ENCODE measurements around the gene TIMELESS.
"Not testable (repeated sequence)": the region's sequence is repeated elsewhere in the genome, so short reads cannot be mapped to it uniquely, and the experiment has no call there.

TIMELESS gene

GRCh38 chr12:56448860-56449621, at the start of gene TIMELESS:
Gene TIMELESS, minus strand, starts transcription at chr12:56449426. Its CDS starts 15,256 bp downstream, at chr12:56434170.
- peak; percentile 64 for DNase-seq (ENCODE audit: low read depth)

GRCh38 chr12:56498126-56498902, 49.1 kb upstream of the TIMELESS start:
- DNase-seq (ENCODE audit: low read depth), result not testable (repeated sequence)

- DNase-seq (ENCODE audit: low read depth), result peak; percentile 42
Observed at GRCh38 chr12:56496704-56497103, 47.5 kb upstream of the TIMELESS start.

- DNase-seq (ENCODE audit: low read depth), result not testable (repeated sequence)
Observed at GRCh38 chr12:56494481-56494880, 45.3 kb upstream of the TIMELESS start.

GRCh38 chr12:56494106-56494415, 44.8 kb upstream of the TIMELESS start:
- not testable (repeated sequence) for DNase-seq (ENCODE audit: low read depth)

- not testable (repeated sequence) for DNase-seq (ENCODE audit: low read depth)
Observed at GRCh38 chr12:56493409-56494105, 44.3 kb upstream of the TIMELESS start.

GRCh38 chr12:56490360-56490759, 41.1 kb upstream of the TIMELESS start:
- DNase-seq (ENCODE audit: low read depth), result no peak

GRCh38 chr12:56488041-56488955, 39.1 kb upstream of the TIMELESS start, which contains the start of gene GLS2:
Gene GLS2, minus strand, starts transcription at chr12:56488161. Its CDS starts 43 bp downstream, at chr12:56488118.
- DNase-seq (ENCODE audit: low read depth), result peak; percentile 46

- DNase-seq (ENCODE audit: low read depth), result no peak
Observed at GRCh38 chr12:56487448-56488040, 38.3 kb upstream of the TIMELESS start.

GRCh38 chr12:56486694-56487093, 37.5 kb upstream of the TIMELESS start:
- DNase-seq (ENCODE audit: low read depth), result no peak

- no peak for DNase-seq (ENCODE audit: low read depth)
Observed at GRCh38 chr12:56484566-56484965, 35.3 kb upstream of the TIMELESS start.

GRCh38 chr12:56479625-56480024, 30.4 kb upstream of the TIMELESS start:
- DNase-seq (ENCODE audit: low read depth), result no peak

- no peak for DNase-seq (ENCODE audit: low read depth)
Observed at GRCh38 chr12:56477521-56478225, 28.4 kb upstream of the TIMELESS start.

- DNase-seq (ENCODE audit: low read depth), result no peak
Observed at GRCh38 chr12:56476972-56477432, 27.8 kb upstream of the TIMELESS start.

- DNase-seq (ENCODE audit: low read depth), result no peak
Observed at GRCh38 chr12:56476143-56476542, 26.9 kb upstream of the TIMELESS start.

GRCh38 chr12:56474389-56474788, 25.2 kb upstream of the TIMELESS start:
- DNase-seq (ENCODE audit: low read depth), result no peak

GRCh38 chr12:56469007-56469930, 20.0 kb upstream of the TIMELESS start:
- DNase-seq (ENCODE audit: low read depth), result no peak

GRCh38 chr12:56468216-56469006, 19.2 kb upstream of the TIMELESS start, which contains the start of gene SPRYD4:
Gene SPRYD4, plus strand, starts transcription at chr12:56468578. Its CDS starts 14 bp downstream, at chr12:56468592.
- peak; percentile 82 for DNase-seq (ENCODE audit: low read depth)

All from stimulated activated CD8-positive, alpha-beta memory T cell treated with anti-CD3 and anti-CD28 coated beads, Interleukin-15, amount 100 ng/mL, for 1 hour (primary cell).